Stimulated activated CD4-positive, alpha-beta T cell treated with anti-CD3 and anti-CD28 coated beads, Interleukin-15, amount 100 ng/mL, for 24 hours (primary cell): ENCODE measurements around the gene AKAP8L.
"Not testable (repeated sequence)": the region's sequence is repeated elsewhere in the genome, so short reads cannot be mapped to it uniquely, and the experiment has no call there.

Experiments
- DNase-seq: peaks from one replicate; pipeline ENCODE4 v3.0.0-alpha.2; 2020

AKAP8L gene

DNA sequence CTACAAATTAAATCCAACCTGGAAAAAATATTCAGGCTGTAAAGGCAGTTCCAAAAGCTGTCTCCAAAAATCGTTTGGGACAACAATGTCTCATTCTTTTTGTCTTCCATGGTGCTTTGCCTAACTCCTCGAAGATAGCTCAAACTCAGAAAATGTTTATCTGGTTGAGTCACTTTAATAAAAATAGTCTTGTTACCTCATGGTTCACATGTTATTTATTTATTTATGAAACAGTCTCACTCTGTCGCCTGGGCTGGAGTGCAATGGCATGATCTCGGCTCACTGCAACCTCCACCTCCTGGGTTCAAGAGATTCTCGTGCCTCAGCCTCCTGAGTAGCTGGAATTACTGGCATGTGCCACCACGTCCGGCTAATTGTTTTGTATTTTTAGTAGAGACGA lies 81.6 kb downstream of the AKAP8L start:
- no peak for DNase-seq

DNA sequence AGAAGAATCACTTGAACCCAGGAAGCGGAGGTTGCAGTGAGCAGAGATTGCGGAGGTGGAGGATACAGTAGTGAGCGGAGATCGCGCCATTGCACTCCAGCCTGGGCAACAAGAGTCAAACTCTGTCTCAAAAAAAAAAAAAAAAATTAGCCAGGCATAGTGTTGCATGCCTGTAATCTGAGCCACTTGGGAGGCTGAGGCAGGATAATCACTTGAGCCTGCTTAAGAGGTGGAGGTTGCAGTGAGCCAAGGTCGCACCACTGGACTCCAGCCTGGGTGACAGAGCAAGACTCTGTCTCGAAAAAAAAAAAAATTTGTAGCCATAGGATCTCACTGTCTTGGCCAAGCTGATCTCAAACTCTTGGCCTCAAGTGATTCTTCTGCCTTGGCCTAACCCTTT lies 82.8 kb downstream of the AKAP8L start:
- not testable (repeated sequence) for DNase-seq

- peak; percentile 82 for DNase-seq
Observed at GRCh38 chr19:15332311-15332996, 86.3 kb downstream of the AKAP8L start, which contains the start of gene BRD4. Gene BRD4 (minus strand): TSS chr19:15332539. CDS start chr19:15273099, 59,440 bp downstream.

GRCh38 chr19:15331419-15332310 lies 87.1 kb downstream of the AKAP8L start:
- DNase-seq = peak; percentile 74

DNA sequence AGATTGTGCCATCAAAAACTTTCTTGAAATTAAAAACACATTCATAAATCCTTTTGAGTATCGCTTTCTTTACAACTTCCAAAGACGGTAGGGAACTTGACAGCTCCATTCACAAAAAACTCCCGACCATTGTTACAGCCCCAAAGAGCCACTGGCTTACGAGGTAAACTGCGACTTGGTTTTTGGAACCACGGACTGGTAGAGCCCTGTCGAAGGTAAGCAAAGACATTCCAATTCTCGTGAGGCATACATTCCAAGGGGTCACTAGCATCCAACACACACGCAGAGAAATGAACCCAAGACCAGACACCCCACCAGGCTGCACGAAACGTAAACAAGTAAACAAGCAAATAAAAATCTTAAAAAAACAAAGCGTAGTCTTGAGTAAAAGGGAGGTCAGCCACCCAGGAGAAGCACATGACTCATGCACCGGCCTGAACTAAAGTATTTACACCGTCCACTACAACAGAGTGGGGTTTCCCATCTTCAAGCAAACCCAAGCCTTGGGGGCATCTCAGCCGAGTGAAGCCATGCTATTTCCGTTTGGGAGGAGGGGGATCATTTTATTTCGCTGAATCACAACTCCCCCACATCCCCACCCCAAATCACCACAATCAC lies 87.9 kb downstream of the AKAP8L start:
- no peak for DNase-seq
